GM12874 (cell line): ENCODE results near the gene HIP1.

Experiments
- TF ChIP-seq, protein P1 (sequence below): IDR thresholded peaks from 2 replicates; pipeline ENCODE4 v1.5.1; 2011; ENCODE audit warnings: low read depth, mild to moderate bottlenecking, control low read depth, low read length, moderate library complexity; ENCODE audit not compliant: insufficient read depth

HIP1 gene

DNA sequence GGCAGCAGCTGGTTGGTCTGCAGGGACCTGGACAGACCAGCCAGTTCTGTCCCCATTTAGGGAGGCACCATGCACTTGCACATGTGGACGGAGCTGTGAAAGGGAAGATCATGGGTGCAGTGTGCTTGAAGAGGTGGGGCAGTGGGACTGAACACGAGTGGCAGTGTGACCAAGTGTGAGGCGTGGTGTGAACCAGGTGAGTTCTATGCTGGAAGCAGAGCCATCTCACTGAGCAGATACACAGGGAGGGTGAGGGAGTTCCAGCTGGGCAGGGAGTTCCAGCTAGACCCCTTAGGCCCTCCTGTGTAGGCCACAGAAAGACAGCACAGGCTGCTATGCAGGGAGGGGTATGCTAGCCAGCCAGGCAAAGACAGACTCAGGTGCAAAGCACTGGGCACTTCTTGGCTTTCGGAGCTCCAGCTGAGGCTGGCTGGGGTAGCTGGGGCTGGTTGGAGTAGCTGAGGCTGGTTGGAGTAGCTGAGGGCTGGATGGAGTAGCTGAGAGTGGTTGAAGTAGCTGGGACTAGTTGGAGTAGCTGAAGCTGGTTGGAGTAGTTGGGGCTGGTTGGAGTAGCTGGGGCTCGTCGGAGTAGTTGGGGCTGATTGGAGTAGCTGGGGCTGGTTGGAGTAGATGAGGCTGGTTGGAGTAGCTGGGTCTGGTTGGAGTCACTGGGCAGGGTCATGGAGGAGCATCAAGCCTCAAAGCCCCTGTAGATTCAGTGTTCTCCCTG is 90.9 kb downstream of the HIP1 start:
- TF ChIP-seq, protein P1, sequence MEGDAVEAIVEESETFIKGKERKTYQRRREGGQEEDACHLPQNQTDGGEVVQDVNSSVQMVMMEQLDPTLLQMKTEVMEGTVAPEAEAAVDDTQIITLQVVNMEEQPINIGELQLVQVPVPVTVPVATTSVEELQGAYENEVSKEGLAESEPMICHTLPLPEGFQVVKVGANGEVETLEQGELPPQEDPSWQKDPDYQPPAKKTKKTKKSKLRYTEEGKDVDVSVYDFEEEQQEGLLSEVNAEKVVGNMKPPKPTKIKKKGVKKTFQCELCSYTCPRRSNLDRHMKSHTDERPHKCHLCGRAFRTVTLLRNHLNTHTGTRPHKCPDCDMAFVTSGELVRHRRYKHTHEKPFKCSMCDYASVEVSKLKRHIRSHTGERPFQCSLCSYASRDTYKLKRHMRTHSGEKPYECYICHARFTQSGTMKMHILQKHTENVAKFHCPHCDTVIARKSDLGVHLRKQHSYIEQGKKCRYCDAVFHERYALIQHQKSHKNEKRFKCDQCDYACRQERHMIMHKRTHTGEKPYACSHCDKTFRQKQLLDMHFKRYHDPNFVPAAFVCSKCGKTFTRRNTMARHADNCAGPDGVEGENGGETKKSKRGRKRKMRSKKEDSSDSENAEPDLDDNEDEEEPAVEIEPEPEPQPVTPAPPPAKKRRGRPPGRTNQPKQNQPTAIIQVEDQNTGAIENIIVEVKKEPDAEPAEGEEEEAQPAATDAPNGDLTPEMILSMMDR = no peak

DNA sequence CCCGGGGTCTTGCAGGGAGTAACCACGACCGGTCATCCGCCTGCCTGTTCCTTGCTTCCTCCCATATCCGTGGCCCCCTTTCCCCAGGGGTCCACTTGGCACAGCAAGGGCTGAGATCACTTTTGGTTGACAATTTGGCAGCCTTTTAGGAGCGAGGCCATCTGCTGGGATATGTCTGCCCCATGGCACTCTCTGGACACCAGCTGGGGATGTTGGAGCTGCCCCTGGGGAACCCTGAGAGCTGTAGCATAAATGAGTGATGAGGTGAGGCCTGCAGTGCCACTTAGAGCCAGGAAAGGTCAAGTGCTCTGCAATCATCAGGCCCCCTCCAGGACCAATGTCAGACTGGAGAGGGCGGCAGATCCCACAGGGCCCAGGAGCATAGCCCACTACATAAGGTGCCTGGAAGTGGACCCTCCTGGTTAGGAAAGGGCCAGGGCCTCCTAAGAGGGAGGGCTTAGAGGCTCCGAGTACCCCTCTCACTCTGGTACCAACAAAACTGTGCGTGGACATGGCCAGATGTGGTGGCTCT is 92.1 kb downstream of the HIP1 start:
- TF ChIP-seq, protein P1 = no peak

GRCh38 chr7:75645570-75645969 is 93.2 kb downstream of the HIP1 start:
- TF ChIP-seq, protein P1 = no peak

- TF ChIP-seq, protein P1 = no peak
Observed at GRCh38 chr7:75644589-75644988, 94.2 kb downstream of the HIP1 start.

DNA sequence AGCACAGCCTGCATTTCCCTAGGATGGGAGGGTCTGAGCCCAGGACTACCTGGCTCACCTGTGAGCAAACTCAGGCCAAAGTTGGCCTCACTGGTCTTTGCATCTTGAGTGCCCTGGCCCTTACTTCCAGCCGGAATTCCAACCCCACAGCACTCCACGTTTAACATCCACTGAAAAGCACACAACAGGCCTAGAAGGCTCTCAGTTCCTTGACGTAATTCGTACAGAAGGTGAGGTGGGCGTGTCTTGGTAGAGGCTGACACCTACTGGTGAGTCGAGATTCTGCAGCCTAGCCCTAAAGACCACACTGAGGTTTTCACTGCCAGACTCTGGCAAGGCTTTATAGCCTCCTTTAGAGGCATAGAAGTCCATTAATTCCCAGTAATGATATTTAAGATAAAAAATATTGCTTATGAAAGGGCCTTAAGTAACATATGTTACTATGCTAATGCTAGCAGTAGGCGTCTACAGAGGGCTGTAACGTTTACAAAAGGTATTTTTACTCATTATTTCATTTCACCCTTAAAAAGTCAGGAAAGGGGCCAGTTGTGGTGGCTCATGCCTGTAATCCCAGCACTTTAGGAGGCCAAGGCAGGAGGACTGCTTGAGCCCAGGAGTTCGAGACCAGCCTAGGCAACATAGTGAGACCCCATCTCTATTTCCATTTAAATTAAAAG is 95.8 kb downstream of the HIP1 start:
- TF ChIP-seq, protein P1 = peak; percentile 85

DNA sequence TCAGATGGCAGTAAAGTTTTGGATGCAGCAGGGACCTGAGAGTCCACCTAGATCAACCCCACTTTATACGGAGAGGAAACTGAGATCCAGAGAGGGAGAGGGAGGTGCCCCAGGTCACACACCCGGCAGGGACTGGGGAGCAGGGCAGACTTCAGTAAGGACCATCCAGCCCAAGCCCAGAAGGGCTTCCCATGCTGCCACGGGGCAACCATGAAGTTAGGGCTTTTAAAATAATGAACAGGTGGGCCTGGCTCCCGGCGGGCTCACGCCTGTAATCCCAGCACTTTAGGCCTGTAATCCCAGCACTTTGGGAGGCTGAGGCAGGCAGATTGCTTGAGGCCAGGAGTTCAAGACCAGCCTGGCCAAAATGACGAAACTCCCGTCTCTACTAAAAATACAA is 98.5 kb downstream of the HIP1 start:
- TF ChIP-seq, protein P1 = no peak

DNA sequence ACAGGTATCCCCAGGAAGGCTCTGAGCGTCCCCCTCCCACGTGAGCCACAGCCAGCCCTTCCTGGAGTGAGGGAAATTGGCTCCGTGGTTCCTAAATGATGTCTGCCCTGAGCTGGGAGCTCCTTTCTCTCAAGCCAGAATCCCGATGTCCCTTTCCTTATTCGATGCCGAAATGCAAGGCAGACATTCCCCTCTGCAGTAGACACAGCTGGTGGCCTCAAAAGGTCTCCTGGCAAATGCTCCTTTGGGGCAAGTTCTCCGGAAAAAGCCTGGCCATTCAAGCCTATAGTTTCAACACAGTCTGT is 98.9 kb downstream of the HIP1 start:
- TF ChIP-seq, protein P1 = no peak
